ENCODE results near the gene PARP11.
A peak's percentile ranks its signal among the peaks of the same experiment; 100 is the strongest.

- peak; percentile 85 for TF ChIP-seq CTCF (conservative IDR thresholded peaks at IDR 0.05; ENCODE audit: low read length)
- TF ChIP-seq EZH2phosphoT487 (IDR thresholded peaks at IDR 0.05; ENCODE audit: borderline replicate concordance, low read depth, low read length), result no peak
Measured at GRCh38 chr12:3777206-3777809, 95.9 kb downstream of the PARP11 start.
